ENCODE measurements around the gene PLXNA2. TPM values are rescaled to one million over a fixed set of nuclear protein-coding genes. Genes with fewer than 3 reads are reported as not detected.

The PLXNA2 gene
- polyA plus RNA-seq, 2 of the 4 experiments (the other 2 are of a cell fraction) = 0.36 to 0.87 TPM

DNA sequence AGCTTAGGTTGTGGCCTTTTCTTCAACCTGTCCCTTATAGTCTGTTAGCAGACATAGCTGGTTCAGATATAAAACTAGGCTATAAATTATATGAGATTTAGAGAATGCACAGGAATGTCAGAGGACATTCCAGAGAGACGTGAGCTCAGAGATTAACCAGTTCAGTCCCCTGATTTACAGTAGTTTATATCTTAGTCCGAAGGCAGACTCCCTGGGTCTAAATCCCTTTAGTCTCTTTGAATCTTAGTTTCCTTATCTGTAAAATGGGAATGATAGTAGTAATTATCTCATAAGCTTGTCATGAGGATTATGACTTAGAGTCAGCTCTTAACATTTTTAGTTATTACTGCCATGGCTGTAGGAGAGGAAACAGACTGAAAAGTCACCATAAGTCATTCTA, 45.5 kb upstream of the PLXNA2 start:
- ChIA-PET POLR2A (no interaction called here), CTCF (no interaction called here)
- FAIRE-seq = no peak
- no peak for DNase-seq (ENCODE audit: low read depth in 1 of 2, low spot score in 1 of 2)
- ATAC-seq = no peak
- H3K4me1 ChIP-seq = no peaks in the 10 kb centered on the region
- no peak overlapping the region for H3K4me2 ChIP-seq
- no peak overlapping the region for H3K27ac ChIP-seq
- no peak for TF ChIP-seq CHD2 (IDR thresholded peaks at IDR 0.05; ENCODE audit: low read length, partially characterized antibody)
- TF ChIP-seq BHLHE40 (IDR thresholded peaks at IDR 0.05; ENCODE audit: low read depth, low read length) = no peak
- TF ChIP-seq CBX8 (IDR thresholded peaks at IDR 0.05) = no peak
- TF ChIP-seq, protein P1, sequence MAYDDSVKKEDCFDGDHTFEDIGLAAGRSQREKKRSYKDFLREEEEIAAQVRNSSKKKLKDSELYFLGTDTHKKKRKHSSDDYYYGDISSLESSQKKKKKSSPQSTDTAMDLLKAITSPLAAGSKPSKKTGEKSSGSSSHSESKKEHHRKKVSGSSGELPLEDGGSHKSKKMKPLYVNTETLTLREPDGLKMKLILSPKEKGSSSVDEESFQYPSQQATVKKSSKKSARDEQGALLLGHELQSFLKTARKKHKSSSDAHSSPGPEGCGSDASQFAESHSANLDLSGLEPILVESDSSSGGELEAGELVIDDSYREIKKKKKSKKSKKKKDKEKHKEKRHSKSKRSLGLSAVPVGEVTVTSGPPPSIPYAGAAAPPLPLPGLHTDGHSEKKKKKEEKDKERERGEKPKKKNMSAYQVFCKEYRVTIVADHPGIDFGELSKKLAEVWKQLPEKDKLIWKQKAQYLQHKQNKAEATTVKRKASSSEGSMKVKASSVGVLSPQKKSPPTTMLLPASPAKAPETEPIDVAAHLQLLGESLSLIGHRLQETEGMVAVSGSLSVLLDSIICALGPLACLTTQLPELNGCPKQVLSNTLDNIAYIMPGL (CRISPR knock-in tag; IDR thresholded peaks at IDR 0.05; ENCODE audit: borderline replicate concordance) = no peak
- no peak for TF ChIP-seq ZC3H11A (IDR thresholded peaks at IDR 0.05)
- no peak for TF ChIP-seq ESRRA (IDR thresholded peaks at IDR 0.05; ENCODE audit: borderline replicate concordance, low read length)
- no peak for TF ChIP-seq ZFP36 (IDR thresholded peaks at IDR 0.05; ENCODE audit: borderline replicate concordance, partially characterized antibody)
- TF ChIP-seq, protein P2, sequence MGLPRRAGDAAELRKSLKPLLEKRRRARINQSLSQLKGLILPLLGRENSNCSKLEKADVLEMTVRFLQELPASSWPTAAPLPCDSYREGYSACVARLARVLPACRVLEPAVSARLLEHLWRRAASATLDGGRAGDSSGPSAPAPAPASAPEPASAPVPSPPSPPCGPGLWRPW (IDR thresholded peaks at IDR 0.05) = no peak
- no peak for TF ChIP-seq KDM1A (IDR thresholded peaks at IDR 0.05; ENCODE audit: low read depth)
- no peak for TF ChIP-seq FOSL2 (IDR thresholded peaks at IDR 0.05)
- TF ChIP-seq FOSL2 (CRISPR knock-in tag; IDR thresholded peaks at IDR 0.05) = no peak
- TF ChIP-seq, protein P3, sequence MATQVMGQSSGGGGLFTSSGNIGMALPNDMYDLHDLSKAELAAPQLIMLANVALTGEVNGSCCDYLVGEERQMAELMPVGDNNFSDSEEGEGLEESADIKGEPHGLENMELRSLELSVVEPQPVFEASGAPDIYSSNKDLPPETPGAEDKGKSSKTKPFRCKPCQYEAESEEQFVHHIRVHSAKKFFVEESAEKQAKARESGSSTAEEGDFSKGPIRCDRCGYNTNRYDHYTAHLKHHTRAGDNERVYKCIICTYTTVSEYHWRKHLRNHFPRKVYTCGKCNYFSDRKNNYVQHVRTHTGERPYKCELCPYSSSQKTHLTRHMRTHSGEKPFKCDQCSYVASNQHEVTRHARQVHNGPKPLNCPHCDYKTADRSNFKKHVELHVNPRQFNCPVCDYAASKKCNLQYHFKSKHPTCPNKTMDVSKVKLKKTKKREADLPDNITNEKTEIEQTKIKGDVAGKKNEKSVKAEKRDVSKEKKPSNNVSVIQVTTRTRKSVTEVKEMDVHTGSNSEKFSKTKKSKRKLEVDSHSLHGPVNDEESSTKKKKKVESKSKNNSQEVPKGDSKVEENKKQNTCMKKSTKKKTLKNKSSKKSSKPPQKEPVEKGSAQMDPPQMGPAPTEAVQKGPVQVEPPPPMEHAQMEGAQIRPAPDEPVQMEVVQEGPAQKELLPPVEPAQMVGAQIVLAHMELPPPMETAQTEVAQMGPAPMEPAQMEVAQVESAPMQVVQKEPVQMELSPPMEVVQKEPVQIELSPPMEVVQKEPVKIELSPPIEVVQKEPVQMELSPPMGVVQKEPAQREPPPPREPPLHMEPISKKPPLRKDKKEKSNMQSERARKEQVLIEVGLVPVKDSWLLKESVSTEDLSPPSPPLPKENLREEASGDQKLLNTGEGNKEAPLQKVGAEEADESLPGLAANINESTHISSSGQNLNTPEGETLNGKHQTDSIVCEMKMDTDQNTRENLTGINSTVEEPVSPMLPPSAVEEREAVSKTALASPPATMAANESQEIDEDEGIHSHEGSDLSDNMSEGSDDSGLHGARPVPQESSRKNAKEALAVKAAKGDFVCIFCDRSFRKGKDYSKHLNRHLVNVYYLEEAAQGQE (IDR thresholded peaks at IDR 0.05) = no peak
- no peak for TF ChIP-seq RARB (CRISPR knock-in tag; IDR thresholded peaks at IDR 0.05)
- TF ChIP-seq GATA3 (IDR thresholded peaks at IDR 0.05; ENCODE audit: borderline replicate concordance) = no peak
- TF ChIP-seq NFE2L2 (conservative IDR thresholded peaks at IDR 0.05; ENCODE audit: low read length) = no peak
- TF ChIP-seq CHD4 (IDR thresholded peaks at IDR 0.05; ENCODE audit: borderline replicate concordance) = no peak
- TF ChIP-seq, protein P4, sequence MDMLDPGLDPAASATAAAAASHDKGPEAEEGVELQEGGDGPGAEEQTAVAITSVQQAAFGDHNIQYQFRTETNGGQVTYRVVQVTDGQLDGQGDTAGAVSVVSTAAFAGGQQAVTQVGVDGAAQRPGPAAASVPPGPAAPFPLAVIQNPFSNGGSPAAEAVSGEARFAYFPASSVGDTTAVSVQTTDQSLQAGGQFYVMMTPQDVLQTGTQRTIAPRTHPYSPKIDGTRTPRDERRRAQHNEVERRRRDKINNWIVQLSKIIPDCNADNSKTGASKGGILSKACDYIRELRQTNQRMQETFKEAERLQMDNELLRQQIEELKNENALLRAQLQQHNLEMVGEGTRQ (IDR thresholded peaks at IDR 0.05) = no peak
- no peak for TF ChIP-seq RAD21 (conservative IDR thresholded peaks at IDR 0.05 in 1 of 2, IDR thresholded peaks at IDR 0.05 in 1 of 2)
- TF ChIP-seq, protein P5, sequence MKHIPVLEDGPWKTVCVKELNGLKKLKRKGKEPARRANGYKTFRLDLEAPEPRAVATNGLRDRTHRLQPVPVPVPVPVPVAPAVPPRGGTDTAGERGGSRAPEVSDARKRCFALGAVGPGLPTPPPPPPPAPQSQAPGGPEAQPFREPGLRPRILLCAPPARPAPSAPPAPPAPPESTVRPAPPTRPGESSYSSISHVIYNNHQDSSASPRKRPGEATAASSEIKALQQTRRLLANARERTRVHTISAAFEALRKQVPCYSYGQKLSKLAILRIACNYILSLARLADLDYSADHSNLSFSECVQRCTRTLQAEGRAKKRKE (CRISPR knock-in tag; IDR thresholded peaks at IDR 0.05; ENCODE audit: low read depth) = no peak
- no peaks in the 10 kb centered on the region for H3K9me3 ChIP-seq
- WGBS (ENCODE audit: missing lambda C conversion rate) = 5% methylated on average over 2 of the region's 2 CpGs
- H3K4me3 ChIP-seq = no peak overlapping the region

DNA sequence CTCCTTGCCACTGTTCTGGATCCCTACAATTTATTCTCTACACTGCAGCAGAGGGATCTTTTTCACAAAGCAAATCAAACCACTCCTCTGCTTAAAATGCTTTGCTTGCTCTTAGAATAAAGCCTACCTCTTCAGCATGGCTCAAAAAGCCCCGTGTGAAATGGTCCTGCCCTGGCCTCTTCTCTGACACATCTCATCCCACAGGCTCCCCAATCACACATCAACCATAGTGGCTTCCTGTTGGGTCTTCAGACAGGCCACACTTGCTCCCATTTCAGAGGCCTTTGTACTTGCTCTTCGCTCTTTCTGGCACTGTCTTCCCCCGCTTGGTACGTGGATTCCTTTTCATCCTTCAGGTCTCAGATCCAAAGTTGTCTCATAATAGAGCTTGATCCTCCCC, 44.3 kb upstream of the PLXNA2 start:
- no peak for DNase-seq (ENCODE audit: low read depth in 1 of 2, low spot score in 1 of 2)
- WGBS (ENCODE audit: missing lambda C conversion rate) = 4% methylated on average over 4 of the region's 4 CpGs
- POLR2A ChIA-PET = no interaction called here
- H3K9me3 ChIP-seq = no peaks in the 10 kb centered on the region
- no peak overlapping the region for H3K4me2 ChIP-seq
- no peak for TF ChIP-seq CHD4 (IDR thresholded peaks at IDR 0.05; ENCODE audit: borderline replicate concordance)
- no peak for TF ChIP-seq JUN (IDR thresholded peaks at IDR 0.05)
- no peak for TF ChIP-seq FOSL2 (IDR thresholded peaks at IDR 0.05)
- no peak for TF ChIP-seq FOSL2 (CRISPR knock-in tag; IDR thresholded peaks at IDR 0.05)
- no peak for TF ChIP-seq RAD21 (conservative IDR thresholded peaks at IDR 0.05 in 1 of 2, IDR thresholded peaks at IDR 0.05 in 1 of 2)
- TF ChIP-seq, protein P6, sequence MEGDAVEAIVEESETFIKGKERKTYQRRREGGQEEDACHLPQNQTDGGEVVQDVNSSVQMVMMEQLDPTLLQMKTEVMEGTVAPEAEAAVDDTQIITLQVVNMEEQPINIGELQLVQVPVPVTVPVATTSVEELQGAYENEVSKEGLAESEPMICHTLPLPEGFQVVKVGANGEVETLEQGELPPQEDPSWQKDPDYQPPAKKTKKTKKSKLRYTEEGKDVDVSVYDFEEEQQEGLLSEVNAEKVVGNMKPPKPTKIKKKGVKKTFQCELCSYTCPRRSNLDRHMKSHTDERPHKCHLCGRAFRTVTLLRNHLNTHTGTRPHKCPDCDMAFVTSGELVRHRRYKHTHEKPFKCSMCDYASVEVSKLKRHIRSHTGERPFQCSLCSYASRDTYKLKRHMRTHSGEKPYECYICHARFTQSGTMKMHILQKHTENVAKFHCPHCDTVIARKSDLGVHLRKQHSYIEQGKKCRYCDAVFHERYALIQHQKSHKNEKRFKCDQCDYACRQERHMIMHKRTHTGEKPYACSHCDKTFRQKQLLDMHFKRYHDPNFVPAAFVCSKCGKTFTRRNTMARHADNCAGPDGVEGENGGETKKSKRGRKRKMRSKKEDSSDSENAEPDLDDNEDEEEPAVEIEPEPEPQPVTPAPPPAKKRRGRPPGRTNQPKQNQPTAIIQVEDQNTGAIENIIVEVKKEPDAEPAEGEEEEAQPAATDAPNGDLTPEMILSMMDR (IDR thresholded peaks at IDR 0.05) = no peak
- TF ChIP-seq, protein P7, sequence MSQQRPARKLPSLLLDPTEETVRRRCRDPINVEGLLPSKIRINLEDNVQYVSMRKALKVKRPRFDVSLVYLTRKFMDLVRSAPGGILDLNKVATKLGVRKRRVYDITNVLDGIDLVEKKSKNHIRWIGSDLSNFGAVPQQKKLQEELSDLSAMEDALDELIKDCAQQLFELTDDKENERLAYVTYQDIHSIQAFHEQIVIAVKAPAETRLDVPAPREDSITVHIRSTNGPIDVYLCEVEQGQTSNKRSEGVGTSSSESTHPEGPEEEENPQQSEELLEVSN (IDR thresholded peaks at IDR 0.05; ENCODE audit: borderline replicate concordance, low read depth) = no peak
- TF ChIP-seq CBX8 (IDR thresholded peaks at IDR 0.05) = no peak
- H3K4me1 ChIP-seq = no peaks in the 10 kb centered on the region
- no peak overlapping the region for H3K27ac ChIP-seq
- H3K4me3 ChIP-seq = no peak overlapping the region
- ATAC-seq = no peak
- CTCF ChIA-PET = interaction anchor here (1.1 to 1.6 kb wide), 2 partner anchors 24 to 267 kb away, joined by 3 to 6 read pairs; no protein-coding TSS in a partner anchor
- FAIRE-seq = no peak
